Motor neuron (in vitro differentiated cells): ENCODE measurements around the gene CNTN2. TPM values are rescaled to one million over a fixed set of nuclear protein-coding genes. Genes with fewer than 3 reads are reported as not detected.

Source experiments
- ATAC-seq, 8 experiments: fragments of 200-7000 bp; cut with Tn5 transposase; replicated peaks in 6 of 8; 2 replicates each; pipeline ENCODE4 v1.8.0; 2021; ENCODE audit warnings: mild to moderate bottlenecking in 8 of 8, moderate library complexity in 8 of 8
- H3K27ac ChIP-seq, 2 donors: fragments of 250-450 bp; sonication (Bioruptor Pico); 2 replicates each; pipeline ENCODE4 v1.9.0; 2021; ENCODE audit warnings: antibody characterized with exemption in 2 of 2, mild to moderate bottlenecking in 2 of 2, moderate library complexity in 1 of 2
- H3K4me1 ChIP-seq, 2 donors: fragments of 250-450 bp; sonication (Bioruptor Pico); replicated peaks in 1 of 2; 2 replicates each; pipeline ENCODE4 v1.6.1; 2021; ENCODE audit warnings: antibody characterized with exemption in 2 of 2, mild to moderate bottlenecking in 2 of 2, moderate library complexity in 1 of 2
- H3K4me3 ChIP-seq, 5 donors: fragments of 250-450 bp; sonication (Bioruptor Pico); 2 replicates each; pipeline ENCODE4 v1.9.0; 2021; ENCODE audit warnings: antibody characterized with exemption in 5 of 5, mild to moderate bottlenecking in 5 of 5, moderate library complexity in 4 of 5
- WGBS, 10 experiments: fragments of 450-650 bp; shearing (Covaris generic); methylation state at CpG; one replicate each; pipeline ENCODE4 v1.0.0; 2022; 5-methylcytosine and 5-hydroxymethylcytosine counted together
- in situ Hi-C, 9 experiments: fragments of 400-800 bp; cut with MboI; loops; one replicate each; pipeline ENCODE4 v1.15.0; 2021; ENCODE audit warnings: low sequenced_read_pairs in 9 of 9, low pct_unique_long_range_greater_than_20kb in 2 of 9; ENCODE audit not compliant: unreplicated experiment in 9 of 9
- total RNA-seq, 8 experiments: library from RNA; unstranded; fragments of 300-600 nt; gene quantifications; 2 replicates each; pipeline versions ENCODE4 v1.2.3 to v1.2.4, GENCODE V29; 2022

CNTN2 gene
- total RNA-seq, 8 experiments from 2014 or later, result 1.1 to 61.9 (median 14.8) TPM

DNA sequence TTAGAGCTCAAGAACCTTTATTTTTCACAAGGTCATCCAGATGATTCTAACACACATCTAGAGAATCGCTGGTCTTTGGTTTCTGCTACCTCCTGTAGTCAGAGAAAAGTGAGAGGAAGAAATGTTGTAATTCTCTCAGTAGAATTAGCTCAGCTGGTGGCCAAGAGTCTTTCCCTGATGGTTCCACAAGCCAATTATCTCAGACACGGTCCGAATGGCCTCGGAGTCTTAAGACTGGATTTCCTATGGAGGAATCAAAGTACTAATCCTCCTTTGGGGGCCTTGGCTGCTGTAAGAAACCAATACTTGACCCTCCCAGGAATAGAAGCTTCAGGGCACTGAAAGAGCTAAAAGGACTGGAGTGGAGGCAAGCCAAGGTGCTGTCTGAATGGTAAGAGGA is 39.4 kb downstream of the CNTN2 start:
- no peaks in the 10 kb centered on the region for H3K4me1 ChIP-seq
- 83 to 100% (median 91%) methylated on average over 1 to 4 of the region's 4 CpGs; no CpG with 5 or more reads in 3 of the 10 experiments for WGBS, 10 experiments
- H3K27ac ChIP-seq, result no peak overlapping the region
- ATAC-seq, result no peak
- no peak overlapping the region for H3K4me3 ChIP-seq
- in situ Hi-C loops, result no loop called here

DNA sequence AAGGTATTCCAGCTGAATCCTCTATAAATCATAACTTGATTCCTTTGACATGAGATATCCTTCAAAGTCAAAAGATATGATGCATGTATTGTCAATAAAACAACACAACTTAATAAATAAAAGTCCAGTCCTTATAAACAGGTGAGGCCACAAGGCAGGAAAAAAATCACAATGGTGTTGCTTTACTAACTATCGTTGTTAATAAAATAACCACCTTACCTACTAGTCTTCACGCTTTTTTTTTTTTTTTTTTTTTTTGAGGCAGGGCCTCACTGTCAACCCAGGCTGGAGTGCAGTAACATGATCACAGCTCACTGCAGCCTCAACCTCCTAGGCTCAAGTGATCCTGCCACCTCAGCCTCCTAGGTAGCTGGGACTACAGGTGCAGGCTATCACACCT is 41.3 kb downstream of the CNTN2 start, which contains the start of gene TMEM81:
Gene TMEM81, minus strand, starts transcription at position 101 of the 400 bp plus-strand sequence. CDS start 140 bp downstream, outside the sequence.
- ATAC-seq, result no peak
- 71 to 100% (median 95%) methylated on average over 1 to 2 of the region's 2 CpGs; no CpG with 5 or more reads in 2 of the 10 experiments for WGBS, 10 experiments
- Histone ChIP-seq H3K4me1 (no peaks in the 10 kb centered on the region), H3K4me3 (no peak within 1 kb of the TSS), H3K27ac (no peak within 1 kb of the TSS)
- in situ Hi-C loops, result no loop called here

DNA sequence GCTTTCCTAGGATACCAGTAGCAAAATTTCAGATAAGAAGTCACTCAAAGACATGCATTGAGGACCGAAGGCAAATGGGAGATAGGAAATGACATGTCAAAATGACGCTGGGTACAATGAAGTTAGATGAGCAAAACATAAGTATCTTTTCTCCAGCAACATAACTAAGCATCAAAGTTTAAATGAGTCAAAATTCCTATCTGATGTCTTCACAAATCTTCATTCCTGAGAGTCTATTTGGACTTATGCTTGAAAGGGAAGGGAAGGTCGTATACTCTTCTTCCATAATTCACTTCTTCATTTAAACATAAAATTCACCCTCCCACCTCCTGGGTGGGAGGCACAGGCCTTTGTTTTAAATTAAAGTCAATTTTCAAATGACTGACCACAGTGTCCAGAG is 45.3 kb downstream of the CNTN2 start:
- 16 to 100% (median 94%) methylated on average over 2 to 3 of the region's 3 CpGs; no CpG with 5 or more reads in 2 of the 10 experiments for WGBS, 10 experiments
- H3K27ac ChIP-seq, result no peak overlapping the region
- H3K4me3 ChIP-seq, result no peak overlapping the region
- no peaks in the 10 kb centered on the region for H3K4me1 ChIP-seq
- in situ Hi-C loops, result no loop called here
- ATAC-seq, result no peak

DNA sequence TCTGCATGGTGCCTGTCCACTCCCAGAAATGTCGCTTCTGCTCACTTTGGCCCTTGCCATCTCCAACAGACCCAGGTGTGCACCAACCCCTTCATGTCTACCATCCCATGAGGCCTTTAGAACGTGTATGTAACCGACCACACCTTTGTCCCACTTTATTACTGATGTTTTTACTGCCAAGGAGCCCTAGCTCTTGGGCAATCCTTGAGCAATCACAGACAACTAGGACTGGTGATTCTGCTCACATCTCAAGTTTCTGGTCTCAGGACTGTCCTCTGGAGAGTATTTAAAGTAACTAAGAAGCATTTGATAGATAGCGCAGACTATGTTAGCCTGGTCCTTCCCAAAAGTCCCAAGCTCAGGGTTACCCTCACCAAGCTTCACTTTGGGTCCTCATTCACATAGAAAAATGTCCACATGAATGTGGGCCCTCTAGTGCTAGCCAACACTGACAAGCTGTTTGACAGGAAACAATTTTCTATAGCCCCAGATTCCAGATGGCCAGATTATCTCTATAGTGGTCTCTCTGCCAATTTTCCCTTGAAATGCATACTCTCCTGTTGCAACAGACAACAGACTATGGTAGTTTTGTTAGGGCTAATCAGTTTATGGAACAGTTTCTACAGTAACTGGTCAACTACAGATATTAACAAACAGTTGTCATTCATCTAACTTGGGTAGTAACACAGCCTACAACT is 48.2 kb downstream of the CNTN2 start:
- in situ Hi-C loops, result no loop called here

DNA sequence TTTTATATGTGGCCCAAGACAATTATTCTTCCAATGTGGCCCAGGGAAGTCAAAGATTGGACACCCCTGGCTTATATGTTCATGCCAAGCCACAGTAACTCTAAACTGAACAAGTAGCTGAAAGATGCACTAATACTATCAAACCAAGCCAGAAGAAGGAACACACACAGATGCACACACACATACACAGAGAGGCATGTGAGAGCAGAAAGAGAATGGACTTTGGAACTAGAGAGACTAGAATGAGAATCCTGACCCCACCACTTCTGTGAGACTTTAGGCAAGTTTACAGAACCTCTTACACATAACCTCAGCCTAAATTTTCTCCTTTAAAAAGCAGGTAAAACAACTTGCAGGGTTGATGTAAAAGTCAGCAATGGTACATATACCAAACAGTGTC is 52.4 kb downstream of the CNTN2 start:
- Histone ChIP-seq H3K4me1 (no peaks in the 10 kb centered on the region), H3K4me3 (no peak overlapping the region), H3K27ac (no peak overlapping the region)
- in situ Hi-C loops, result no loop called here
- no peak for ATAC-seq

More for the DNA sequence above, 48.2 kb downstream of the CNTN2 start:
- Histone ChIP-seq H3K27ac (no peak overlapping the region), H3K4me1 (no peaks in the 10 kb centered on the region), H3K4me3 (no peak overlapping the region)
- no peak for ATAC-seq
- 80 to 100% (median 94%) methylated on average over 1 to 4 of the region's 4 CpGs; no CpG with 5 or more reads in 3 of the 10 experiments for WGBS, 10 experiments

DNA sequence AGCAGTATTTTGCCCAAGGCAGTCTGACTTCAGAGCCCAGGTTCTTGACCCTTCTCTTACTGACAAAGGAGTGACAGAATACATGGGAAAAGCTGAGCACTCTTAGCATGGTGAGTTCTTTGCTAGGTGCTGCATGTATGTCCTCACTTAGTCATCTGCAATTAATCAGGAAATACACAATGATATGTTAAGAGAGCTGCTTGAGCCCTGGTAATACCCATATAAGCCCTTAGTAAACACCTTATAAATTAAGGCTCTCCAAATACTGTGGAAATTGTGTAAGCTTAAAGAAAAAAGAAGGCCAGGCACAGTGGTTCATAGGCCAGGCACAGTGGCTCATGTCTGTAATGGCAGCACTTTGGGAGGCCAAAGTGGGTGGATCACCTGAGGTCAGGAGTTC is 55.2 kb downstream of the CNTN2 start:
- ATAC-seq, result no peak
- Histone ChIP-seq H3K27ac (no peak overlapping the region), H3K4me1 (no peaks in the 10 kb centered on the region), H3K4me3 (no peak overlapping the region)
- in situ Hi-C loops, result no loop called here

DNA sequence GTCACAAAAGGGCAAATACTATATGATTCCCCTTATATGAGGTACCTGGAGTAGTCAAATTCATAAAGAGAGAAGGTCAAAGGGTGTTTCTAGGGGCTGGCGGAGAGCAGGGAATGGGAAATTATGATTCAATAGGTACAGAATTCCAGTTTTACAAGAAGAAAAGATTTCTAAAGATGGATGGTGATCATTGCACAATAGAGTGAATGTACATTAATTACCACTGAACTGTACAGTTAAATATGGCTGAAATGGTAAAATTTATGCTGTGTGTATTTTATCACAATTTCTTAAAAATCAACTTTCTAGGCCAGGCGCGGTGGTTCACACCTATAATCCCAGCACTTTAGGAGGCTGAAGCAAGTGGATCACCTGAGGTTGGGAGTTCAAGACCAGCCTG is 59.4 kb downstream of the CNTN2 start:
- no peak overlapping the region for H3K4me3 ChIP-seq
- no peak overlapping the region for H3K27ac ChIP-seq
- in situ Hi-C loops, result no loop called here
- ATAC-seq, result no peak
- H3K4me1 ChIP-seq, result no peaks in the 10 kb centered on the region
- WGBS, 10 experiments, result 90 to 100% (median 100%) methylated on average over 1 to 3 of the region's 3 CpGs

DNA sequence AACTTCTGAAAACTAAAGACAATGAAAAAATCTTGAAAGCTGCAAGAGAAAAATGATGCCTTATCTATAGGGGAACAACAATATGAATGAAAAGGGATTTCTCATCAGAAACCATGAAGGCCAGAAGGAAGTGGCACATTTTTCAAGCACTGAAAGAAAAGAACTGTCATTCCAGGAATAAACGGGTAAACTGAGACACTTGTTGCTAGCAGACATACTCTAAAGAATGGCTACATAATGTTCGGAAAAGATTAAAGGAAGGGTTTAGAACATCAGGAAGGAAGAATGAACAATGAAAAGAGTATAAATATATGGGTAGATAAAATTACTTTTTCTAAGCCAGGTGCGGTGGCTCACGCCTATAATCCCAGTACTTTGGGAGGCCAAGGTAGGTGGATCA is 64.3 kb downstream of the CNTN2 start:
- no peak overlapping the region for H3K27ac ChIP-seq
- no peaks in the 10 kb centered on the region for H3K4me1 ChIP-seq
- WGBS, 10 experiments, result 80 to 100% (median 94%) methylated on average over 1 to 4 of the region's 4 CpGs
- no peak for ATAC-seq
- no peak overlapping the region for H3K4me3 ChIP-seq
- in situ Hi-C loops, result no loop called here

DNA sequence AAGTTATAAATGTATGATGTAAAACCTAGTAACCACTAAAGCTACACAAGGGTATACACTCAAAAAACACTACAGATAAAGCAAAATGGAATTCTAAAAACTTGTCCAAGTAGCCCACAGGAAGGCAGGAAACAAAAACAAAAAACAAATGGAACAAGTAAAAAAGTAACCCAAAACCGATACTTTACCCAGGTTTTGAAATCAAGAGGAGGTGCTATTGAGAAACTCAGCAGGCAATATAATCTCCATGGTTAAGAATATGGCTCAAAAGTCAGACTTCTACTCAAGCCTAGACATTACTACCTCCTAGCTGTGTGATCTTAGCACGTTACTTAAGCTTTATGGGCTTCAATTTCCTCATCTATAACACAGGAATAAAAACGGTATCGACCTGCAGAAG is 65.5 kb downstream of the CNTN2 start:
- ATAC-seq, result no peak
- no peak overlapping the region for H3K27ac ChIP-seq
- no peak overlapping the region for H3K4me3 ChIP-seq
- WGBS, 10 experiments, result 80 to 100% (median 91%) methylated on average over 1 to 4 of the region's 4 CpGs
- no peaks in the 10 kb centered on the region for H3K4me1 ChIP-seq
- in situ Hi-C loops, result no loop called here

DNA sequence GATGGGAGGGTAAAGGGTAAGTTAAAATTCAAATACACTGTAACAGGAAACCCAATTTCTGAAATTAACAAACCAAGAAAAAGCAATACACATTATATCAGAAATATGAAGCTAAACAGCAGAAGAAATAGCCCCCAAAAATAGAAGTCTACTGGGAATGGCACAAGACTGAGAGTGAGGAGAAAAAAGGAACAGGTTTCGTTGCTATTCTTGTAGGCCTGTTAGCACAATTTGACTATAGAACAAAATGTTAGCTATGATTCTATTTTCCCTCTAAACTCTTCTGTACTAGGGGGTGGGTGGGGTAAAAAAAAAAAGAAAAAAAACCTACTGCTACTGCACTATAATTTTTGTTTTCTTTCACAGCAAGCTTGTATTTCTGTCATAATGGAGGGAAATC is 66.3 kb downstream of the CNTN2 start:
- in situ Hi-C loops, result no loop called here
- no peaks in the 10 kb centered on the region for H3K4me1 ChIP-seq
- 90 to 100% (median 100%) methylated on average over 1 of the region's 1 CpG; no CpG with 5 or more reads in 1 of the 10 experiments for WGBS, 10 experiments
- H3K27ac ChIP-seq, result no peak overlapping the region
- no peak for ATAC-seq
- H3K4me3 ChIP-seq, result no peak overlapping the region

DNA sequence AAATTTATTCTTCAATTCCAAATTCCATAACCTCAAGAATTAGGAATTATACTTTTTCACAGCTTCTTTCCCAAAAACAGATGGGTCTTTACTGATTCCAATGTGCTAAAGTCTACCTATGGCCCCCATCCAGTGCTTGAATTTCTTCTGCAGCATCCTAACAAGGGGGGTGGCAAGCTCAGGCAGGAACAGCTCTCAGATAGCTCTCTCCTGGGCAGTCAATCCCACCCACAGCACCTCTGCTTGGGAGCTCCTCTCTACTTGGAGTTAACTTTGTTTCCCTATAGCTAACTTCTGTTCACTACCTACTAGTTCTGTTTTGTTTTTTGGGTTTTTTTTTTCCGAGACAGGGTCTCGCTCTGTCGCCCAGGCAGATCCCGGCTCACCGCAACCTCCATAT is 66.7 kb downstream of the CNTN2 start:
- no peaks in the 10 kb centered on the region for H3K4me1 ChIP-seq
- H3K4me3 ChIP-seq, result no peak overlapping the region
- H3K27ac ChIP-seq, result no peak overlapping the region
- 70 to 100% (median 84%) methylated on average over 1 to 5 of the region's 5 CpGs; no CpG with 5 or more reads in 5 of the 10 experiments for WGBS, 10 experiments
- ATAC-seq, result no peak
- in situ Hi-C loops, result no loop called here

DNA sequence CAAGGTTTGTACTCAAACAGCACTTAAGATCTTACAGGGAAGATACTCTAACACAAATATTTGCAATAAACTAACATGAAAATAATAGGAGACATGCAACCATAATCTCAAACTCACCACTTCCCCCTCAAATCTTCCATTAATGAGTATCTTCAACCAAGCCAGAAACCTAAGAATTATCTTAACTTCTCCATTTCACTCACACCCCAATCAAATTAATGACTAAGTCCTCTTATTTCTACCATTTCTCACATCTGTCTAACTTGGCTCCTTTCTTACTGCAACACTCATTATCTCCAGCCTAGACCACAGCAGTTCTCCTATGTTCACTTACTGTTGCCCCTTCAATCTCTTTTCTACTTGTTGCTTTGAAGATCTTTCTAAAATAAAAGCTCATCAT is 68.3 kb downstream of the CNTN2 start:
- Histone ChIP-seq H3K4me1 (no peaks in the 10 kb centered on the region), H3K4me3 (no peak overlapping the region), H3K27ac (no peak overlapping the region)
- in situ Hi-C loops, result no loop called here
- ATAC-seq, result no peak

DNA sequence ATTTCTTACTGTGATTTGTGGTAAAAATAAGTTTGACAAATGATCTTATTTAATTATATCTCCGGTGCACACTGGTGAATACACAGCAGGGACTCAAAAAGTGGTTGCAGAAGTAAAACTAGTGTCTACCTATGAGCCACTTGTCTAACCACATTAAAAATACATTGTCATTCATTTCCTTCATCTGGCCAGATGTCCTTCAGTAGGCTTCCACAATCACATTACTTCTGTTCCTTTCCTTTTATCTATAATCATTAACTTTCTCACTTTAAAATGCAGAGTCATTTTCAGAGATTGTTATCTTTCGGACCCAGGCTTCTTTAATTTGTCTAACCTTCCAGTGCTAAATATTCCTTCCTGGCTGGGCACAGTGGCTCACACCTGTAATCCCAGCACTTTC is 75.7 kb downstream of the CNTN2 start:
- WGBS, 10 experiments, result 71 to 100% (median 95%) methylated on average over 1 to 2 of the region's 2 CpGs; no CpG with 5 or more reads in 1 of the 10 experiments
- Histone ChIP-seq H3K4me3 (no peak overlapping the region), H3K27ac (no peak overlapping the region), H3K4me1 (peaks cover 9 to 14% of the 10 kb centered on the region in 2 donors)
- no peak for ATAC-seq
- in situ Hi-C loops, result no loop called here
